ENCODE measurements around the gene ZNF646.

The ZNF646 gene

DNA sequence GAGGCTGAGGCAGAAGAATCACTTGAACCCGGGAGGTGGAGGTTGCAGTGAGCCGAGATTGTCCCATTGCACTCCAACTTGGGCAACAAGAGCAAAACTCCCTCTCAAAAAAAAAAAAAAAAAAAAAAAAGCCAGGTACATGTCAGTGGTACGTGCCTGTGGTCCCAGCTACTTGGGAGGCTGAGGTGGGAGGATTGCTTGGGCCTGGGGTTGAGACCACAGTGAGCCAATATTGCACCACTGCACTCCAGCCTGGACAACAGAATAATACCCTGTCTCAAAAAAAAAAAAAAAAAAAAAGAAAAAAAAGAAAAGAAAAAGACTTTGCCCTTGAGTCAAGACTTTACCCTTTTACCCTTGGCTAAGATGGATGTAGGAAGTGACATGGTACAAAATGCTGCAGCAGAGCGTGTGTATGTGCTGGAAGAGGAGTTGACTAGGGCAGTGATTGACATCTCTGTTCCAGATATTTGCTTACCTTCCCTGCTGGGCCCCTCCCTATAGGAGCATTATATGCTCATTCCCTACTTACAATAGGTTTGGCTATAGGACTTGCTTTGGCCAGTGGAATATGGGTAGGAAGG lies 30.2 kb upstream of the ZNF646 start:
- no peaks in the 10 kb centered on the region for H4K20me1 ChIP-seq (ENCODE audit: insufficient read depth, low read length)
- H3K9me3 ChIP-seq (ENCODE audit: insufficient read depth, low read length, severe bottlenecking) = no peaks in the 10 kb centered on the region
- no peaks in the 10 kb centered on the region for H3K4me1 ChIP-seq (ENCODE audit: insufficient read depth, low read length)
- H3K79me2 ChIP-seq (ENCODE audit: insufficient read depth, low read length) = no peaks in the 10 kb centered on the region
- H3K36me3 ChIP-seq (ENCODE audit: insufficient read depth, low read length) = peaks cover 24% of the 10 kb centered on the region
- TF ChIP-seq, protein P1, sequence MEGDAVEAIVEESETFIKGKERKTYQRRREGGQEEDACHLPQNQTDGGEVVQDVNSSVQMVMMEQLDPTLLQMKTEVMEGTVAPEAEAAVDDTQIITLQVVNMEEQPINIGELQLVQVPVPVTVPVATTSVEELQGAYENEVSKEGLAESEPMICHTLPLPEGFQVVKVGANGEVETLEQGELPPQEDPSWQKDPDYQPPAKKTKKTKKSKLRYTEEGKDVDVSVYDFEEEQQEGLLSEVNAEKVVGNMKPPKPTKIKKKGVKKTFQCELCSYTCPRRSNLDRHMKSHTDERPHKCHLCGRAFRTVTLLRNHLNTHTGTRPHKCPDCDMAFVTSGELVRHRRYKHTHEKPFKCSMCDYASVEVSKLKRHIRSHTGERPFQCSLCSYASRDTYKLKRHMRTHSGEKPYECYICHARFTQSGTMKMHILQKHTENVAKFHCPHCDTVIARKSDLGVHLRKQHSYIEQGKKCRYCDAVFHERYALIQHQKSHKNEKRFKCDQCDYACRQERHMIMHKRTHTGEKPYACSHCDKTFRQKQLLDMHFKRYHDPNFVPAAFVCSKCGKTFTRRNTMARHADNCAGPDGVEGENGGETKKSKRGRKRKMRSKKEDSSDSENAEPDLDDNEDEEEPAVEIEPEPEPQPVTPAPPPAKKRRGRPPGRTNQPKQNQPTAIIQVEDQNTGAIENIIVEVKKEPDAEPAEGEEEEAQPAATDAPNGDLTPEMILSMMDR (IDR thresholded peaks at IDR 0.05; ENCODE audit: borderline replicate concordance, extremely low read depth, low read length, poor library complexity, severe bottlenecking) = no peak
- TF ChIP-seq EZH2 (IDR thresholded peaks at IDR 0.05; ENCODE audit: borderline replicate concordance, low read depth, low read length, severe bottlenecking) = no peak
- no peak overlapping the region for H3K4me2 ChIP-seq (ENCODE audit: insufficient read depth, low read length)
- H3K9ac ChIP-seq (ENCODE audit: low read depth, low read length) = no peak overlapping the region
- no peak overlapping the region for H2AFZ ChIP-seq (ENCODE audit: low read depth, low read length)
- no peak for ATAC-seq (ENCODE audit: insufficient read depth, low read depth)
- H3K27me3 ChIP-seq (ENCODE audit: insufficient read depth, low read length, poor library complexity) = no peaks in the 10 kb centered on the region
- no peak overlapping the region for H3K27ac ChIP-seq (ENCODE audit: low read length)
- DNase-seq = no peak
- no peak overlapping the region for H3K4me3 ChIP-seq (ENCODE audit: low read depth in 1 of 2, low read length in 2 of 2)

DNA sequence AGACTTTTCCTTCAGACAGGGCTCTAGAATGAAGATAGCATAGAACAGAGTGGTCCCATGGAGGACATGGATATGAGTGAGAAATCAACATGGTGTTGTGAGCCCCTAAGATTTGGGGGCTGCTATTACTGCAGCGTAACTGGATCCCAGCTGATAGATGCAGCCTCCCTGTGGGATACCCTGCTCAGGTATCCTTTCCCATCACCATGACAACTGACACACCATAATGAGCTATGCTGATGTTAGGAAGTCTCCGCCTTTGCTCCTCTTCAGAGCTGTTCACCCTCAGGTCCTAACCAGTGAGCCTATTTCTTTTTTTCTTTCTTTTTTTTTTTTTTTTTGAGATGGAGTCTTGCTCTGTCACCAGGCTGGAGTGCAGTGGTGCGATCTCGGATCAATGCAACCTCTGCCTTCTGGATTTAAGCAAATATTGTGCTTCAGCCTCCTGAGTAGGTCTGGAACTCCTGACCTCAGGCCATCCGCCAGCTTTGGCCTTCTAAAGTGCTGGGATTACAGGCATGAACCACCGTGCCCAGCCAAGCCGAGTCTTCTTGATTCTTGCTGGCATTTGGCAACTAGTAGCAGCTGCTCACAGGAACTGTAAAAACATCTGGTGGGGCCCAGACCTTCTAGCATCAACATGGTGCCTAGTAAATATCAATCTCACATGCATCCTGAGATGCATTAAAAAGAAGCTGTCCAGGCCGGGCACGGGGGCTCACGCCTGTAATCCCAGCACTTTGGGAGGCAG lies 23.8 kb upstream of the ZNF646 start:
- H3K4me1 ChIP-seq (ENCODE audit: insufficient read depth, low read length) = no peaks in the 10 kb centered on the region
- no peaks in the 10 kb centered on the region for H4K20me1 ChIP-seq (ENCODE audit: insufficient read depth, low read length)
- ATAC-seq (ENCODE audit: insufficient read depth, low read depth) (no peak), DNase-seq (no peak)
- no peak overlapping the region for H3K4me2 ChIP-seq (ENCODE audit: insufficient read depth, low read length)
- no peaks in the 10 kb centered on the region for H3K27me3 ChIP-seq (ENCODE audit: insufficient read depth, low read length, poor library complexity)
- no peaks in the 10 kb centered on the region for H3K36me3 ChIP-seq (ENCODE audit: insufficient read depth, low read length)
- no peaks in the 10 kb centered on the region for H3K9me3 ChIP-seq (ENCODE audit: insufficient read depth, low read length, severe bottlenecking)
- no peak overlapping the region for H3K27ac ChIP-seq (ENCODE audit: low read length)
- H3K9ac ChIP-seq (ENCODE audit: low read depth, low read length) = no peak overlapping the region
- no peak overlapping the region for H3K4me3 ChIP-seq (ENCODE audit: low read depth in 1 of 2, low read length in 2 of 2)
- no peaks in the 10 kb centered on the region for H3K79me2 ChIP-seq (ENCODE audit: insufficient read depth, low read length)
- TF ChIP-seq EZH2 (IDR thresholded peaks at IDR 0.05; ENCODE audit: borderline replicate concordance, low read depth, low read length, severe bottlenecking) = no peak
- TF ChIP-seq, protein P1 (IDR thresholded peaks at IDR 0.05; ENCODE audit: borderline replicate concordance, extremely low read depth, low read length, poor library complexity, severe bottlenecking) = no peak
- H2AFZ ChIP-seq (ENCODE audit: low read depth, low read length) = no peak overlapping the region

DNA sequence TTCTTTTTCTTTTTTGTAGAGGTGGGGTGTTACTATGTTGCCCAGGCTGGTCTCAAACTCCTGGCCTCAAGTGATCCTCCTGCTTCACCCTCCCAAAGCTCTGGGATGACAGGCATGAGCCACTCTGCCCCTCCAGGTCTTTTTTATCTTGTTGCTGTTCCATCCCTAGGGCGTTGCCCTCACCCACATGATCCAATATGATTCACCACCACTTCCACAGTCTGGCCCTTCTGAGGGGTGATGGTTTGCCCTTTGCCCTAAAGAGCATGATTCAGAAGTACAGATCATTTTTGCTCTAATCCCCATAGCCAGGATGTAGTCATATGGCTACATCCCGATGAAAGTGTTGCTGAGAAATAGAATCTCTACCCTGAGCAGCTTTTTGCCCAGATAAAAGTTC lies 22.1 kb upstream of the ZNF646 start:
- Histone ChIP-seq H3K4me2 (ENCODE audit: insufficient read depth, low read length) (no peak overlapping the region), H3K27ac (ENCODE audit: low read length) (no peak overlapping the region), H3K4me1 (ENCODE audit: insufficient read depth, low read length) (no peaks in the 10 kb centered on the region)

More for the DNA sequence above, 22.1 kb upstream of the ZNF646 start:
- no peak overlapping the region for H3K9ac ChIP-seq (ENCODE audit: low read depth, low read length)
- no peaks in the 10 kb centered on the region for H3K27me3 ChIP-seq (ENCODE audit: insufficient read depth, low read length, poor library complexity)
- H3K9me3 ChIP-seq (ENCODE audit: insufficient read depth, low read length, severe bottlenecking) = no peaks in the 10 kb centered on the region
- H3K36me3 ChIP-seq (ENCODE audit: insufficient read depth, low read length) = no peaks in the 10 kb centered on the region
- H3K4me3 ChIP-seq (ENCODE audit: low read depth in 1 of 2, low read length in 2 of 2) = no peak overlapping the region
- no peak overlapping the region for H2AFZ ChIP-seq (ENCODE audit: low read depth, low read length)
- H4K20me1 ChIP-seq (ENCODE audit: insufficient read depth, low read length) = no peaks in the 10 kb centered on the region
- DNase-seq = no peak
- no peak for ATAC-seq (ENCODE audit: insufficient read depth, low read depth)
- H3K79me2 ChIP-seq (ENCODE audit: insufficient read depth, low read length) = no peaks in the 10 kb centered on the region
- TF ChIP-seq EZH2 (IDR thresholded peaks at IDR 0.05; ENCODE audit: borderline replicate concordance, low read depth, low read length, severe bottlenecking) = no peak
- TF ChIP-seq, protein P1 (IDR thresholded peaks at IDR 0.05; ENCODE audit: borderline replicate concordance, extremely low read depth, low read length, poor library complexity, severe bottlenecking) = no peak
